BLaER1 treated with 17β-estradiol and CSF1 and Interleukin-3, amounts not matched to agents 10 nM and 100 nM (cell line): ENCODE measurements around the gene TACO1.

Experiments
- H3K27ac ChIP-seq, 11 experiments: shearing (Covaris generic); formaldehyde crosslinking; 2 replicates each; pipeline ENCODE4 v1.8.1; 2022
- H3K27me3 ChIP-seq, 11 experiments: shearing (Covaris generic); formaldehyde crosslinking; 2 replicates each; pipeline ENCODE4 v1.8.1; 2022
- H3K36me3 ChIP-seq, 11 experiments: shearing (Covaris generic); formaldehyde crosslinking; 2 replicates each; pipeline ENCODE4 v1.8.1; 2022
- H3K4me1 ChIP-seq, 10 experiments: shearing (Covaris generic); formaldehyde crosslinking; 2 replicates each; pipeline ENCODE4 v1.8.1; 2022
- H3K4me2 ChIP-seq, 11 experiments: shearing (Covaris generic); formaldehyde crosslinking; 2 replicates each; pipeline ENCODE4 v1.8.1; 2022
- H3K4me3 ChIP-seq, 10 experiments: shearing (Covaris generic); formaldehyde crosslinking; 2 replicates each; pipeline ENCODE4 v1.8.1; 2022
- H3K9ac ChIP-seq, 11 experiments: shearing (Covaris generic); formaldehyde crosslinking; 2 replicates each; pipeline ENCODE4 v1.8.1; 2022
- H3K9me3 ChIP-seq, 11 experiments: shearing (Covaris generic); formaldehyde crosslinking; replicated peaks in 1 of 11; 2 replicates each; pipeline ENCODE4 v1.8.1; 2022
- H4K20me1 ChIP-seq, 11 experiments: shearing (Covaris generic); formaldehyde crosslinking; 2 replicates each; pipeline ENCODE4 v1.8.1; 2022
- Cebpa-rat ChIP-seq, 11 experiments: shearing (Covaris generic); IDR thresholded peaks; 2 replicates each; pipeline ENCODE4 v1.8.1; 2022

Gene TACO1

DNA sequence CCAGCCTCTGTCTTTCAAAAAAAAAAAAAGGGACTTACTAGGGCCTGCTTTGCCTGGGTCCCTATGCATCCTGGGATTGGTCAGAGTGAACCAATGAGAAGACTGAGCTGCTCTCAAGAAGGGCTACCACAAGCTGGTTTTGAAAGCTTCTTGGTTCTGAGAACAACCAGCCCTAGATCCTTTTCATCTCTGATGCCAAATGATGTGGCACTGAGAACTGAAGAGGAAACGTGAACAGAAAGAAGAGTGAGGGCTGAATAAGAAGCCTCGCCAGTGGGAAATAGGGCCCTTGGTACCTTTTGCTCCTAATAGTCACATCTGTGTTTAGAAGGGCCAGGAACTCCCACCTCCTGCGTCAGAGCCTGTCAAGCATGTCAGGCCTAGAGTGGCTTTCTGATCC is 10.7 kb downstream of the TACO1 start:
- Histone ChIP-seq H3K4me1 (no peaks in the 10 kb centered on the region), H3K27me3 (no peaks in the 10 kb centered on the region), H4K20me1 (peaks cover 0 to 7% (median 0%) of the 10 kb centered on the region in 11 experiments; a peak in 3 of 22 replicates), H3K4me2 (no peak overlapping the region), H3K9ac (0 out of 22 replicates have a peak overlapping the region, but pooled peaks of 1 of the 11 experiments have one; percentile 12), H3K27ac (no peak overlapping the region), H3K36me3 (peaks cover 47 to 53% (median 49%) of the 10 kb centered on the region in 11 experiments), H3K9me3 (no peaks in the 10 kb centered on the region), H3K4me3 (no peak overlapping the region)
- no peak for TF ChIP-seq Cebpa-rat (IDR thresholded peaks at IDR 0.05)

DNA sequence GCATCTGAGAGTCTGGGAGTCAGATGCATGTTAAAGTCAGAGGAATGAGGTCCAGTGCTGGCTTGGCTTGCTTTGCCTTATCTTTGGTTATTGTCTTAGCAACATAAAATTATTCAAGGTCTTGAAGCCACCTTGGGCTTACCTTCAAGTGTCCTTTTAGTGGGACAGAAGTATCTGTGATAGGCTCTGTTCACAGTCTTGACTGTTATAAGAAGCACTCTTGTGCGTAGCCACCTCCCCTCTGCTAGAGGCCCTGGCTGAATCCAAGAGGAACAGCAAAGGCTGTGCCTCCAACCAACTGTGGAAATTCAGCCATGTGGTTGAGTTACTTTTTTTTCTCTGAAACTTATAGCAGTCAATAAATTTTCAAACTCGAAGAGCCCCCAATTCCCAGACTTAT is 13.0 kb downstream of the TACO1 start:
- Histone ChIP-seq H3K4me1 (no peaks in the 10 kb centered on the region), H3K9me3 (no peaks in the 10 kb centered on the region), H3K4me3 (no peak overlapping the region), H3K27ac (no peak overlapping the region), H3K9ac (peak overlapping the region in 1 of 11 experiments; percentile 9; a peak in 1 of 22 replicates), H3K27me3 (no peaks in the 10 kb centered on the region), H3K36me3 (peaks cover 24 to 30% (median 26%) of the 10 kb centered on the region in 11 experiments), H4K20me1 (peaks cover 0 to 1% (median 0%) of the 10 kb centered on the region in 11 experiments; a peak in 1 of 22 replicates), H3K4me2 (no peak overlapping the region)
- no peak for TF ChIP-seq Cebpa-rat (IDR thresholded peaks at IDR 0.05)

DNA sequence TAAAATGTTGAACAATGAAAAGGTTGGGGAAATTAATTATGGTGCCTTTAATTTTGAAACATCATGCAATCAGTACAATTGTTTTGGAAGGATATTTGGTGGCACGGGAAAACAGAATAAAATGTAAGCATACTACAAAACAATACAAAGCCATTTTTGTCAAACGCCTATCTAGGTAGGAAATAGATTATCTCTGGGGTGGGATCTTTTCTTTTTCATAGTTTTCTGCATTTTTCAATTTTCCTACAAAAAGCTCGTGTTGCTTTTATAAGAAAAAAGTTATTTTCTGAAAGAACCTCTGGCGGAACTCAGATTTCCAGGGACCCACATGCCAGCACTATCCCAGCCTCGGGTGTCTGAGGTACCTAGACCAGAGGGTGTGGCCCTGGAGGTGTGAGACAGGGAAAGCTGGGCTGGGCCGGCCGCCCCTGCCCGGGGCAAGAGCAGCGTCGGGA is 20.6 kb downstream of the TACO1 start:
- H4K20me1 ChIP-seq: peaks cover 29 to 39% (median 32%) of the 10 kb centered on the region in 11 experiments
- H3K9ac ChIP-seq: peak overlapping the region; percentile 73 to 89 (median 86)
- H3K27ac ChIP-seq: peak overlapping the region; percentile 57 to 89 (median 82)
- H3K4me2 ChIP-seq: peak overlapping the region; percentile 88 to 99 (median 94)
- peak overlapping the region; percentile 62 to 84 (median 68) for H3K4me3 ChIP-seq
- TF ChIP-seq Cebpa-rat (IDR thresholded peaks at IDR 0.05): no peak
- peaks cover 24 to 36% (median 34%) of the 10 kb centered on the region in 10 experiments for H3K4me1 ChIP-seq
- no peaks in the 10 kb centered on the region for H3K27me3 ChIP-seq
- no peaks in the 10 kb centered on the region for H3K9me3 ChIP-seq
- no peaks in the 10 kb centered on the region for H3K36me3 ChIP-seq

DNA sequence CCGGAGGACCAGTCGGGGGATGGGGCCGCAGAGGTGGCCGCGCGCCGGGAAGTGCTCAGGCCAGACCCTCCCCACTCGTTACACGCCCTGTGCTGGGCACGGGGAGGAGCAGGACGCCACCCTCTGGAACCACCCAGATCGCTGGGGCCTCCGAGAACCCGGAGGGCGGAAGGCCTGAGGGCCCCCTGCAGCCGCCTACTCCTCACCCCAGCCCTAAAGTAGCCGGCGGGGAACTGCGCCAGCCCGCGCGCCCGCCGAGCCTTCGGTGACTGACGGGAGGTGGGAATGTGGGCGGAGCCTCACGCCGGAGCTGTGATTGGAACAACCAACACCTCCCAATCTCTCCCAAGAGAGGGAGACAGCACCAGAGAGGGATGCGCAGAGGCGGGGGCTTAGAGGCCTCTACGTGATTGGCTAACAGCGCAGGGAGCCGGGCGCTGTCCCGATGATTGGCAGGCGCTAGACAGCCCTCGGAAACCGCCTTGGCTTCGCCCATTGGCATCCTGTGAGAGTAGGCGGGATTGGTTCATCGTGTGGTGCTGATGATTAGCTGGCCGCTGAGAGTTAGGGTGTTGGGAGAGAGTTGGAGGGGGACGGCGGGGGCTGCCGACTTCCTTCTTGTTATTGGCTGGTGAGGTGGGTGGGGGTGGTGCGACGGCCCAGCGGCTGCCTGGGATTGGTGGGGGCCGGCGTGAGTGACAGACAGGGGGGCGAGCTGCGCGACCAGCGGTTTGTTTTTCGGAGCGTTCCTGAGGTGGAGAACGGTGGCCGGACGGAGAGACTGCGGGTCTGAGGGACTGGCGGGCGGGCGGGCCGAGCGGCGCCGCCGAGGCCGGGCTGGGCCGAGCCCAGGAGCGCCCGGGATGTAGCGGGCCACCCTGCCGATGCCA is 21.2 kb downstream of the TACO1 start, which contains the start of gene MAP3K3:
TSS of gene MAP3K3 (plus strand) at position 734 of the 890 bp plus-strand sequence. CDS start 343 bp downstream, outside the sequence.
- Histone ChIP-seq H3K27me3 (no peaks in the 10 kb centered on the region), H3K27ac (peak within 1 kb of the TSS; percentile 78 to 95 (median 89)), H4K20me1 (peaks cover 35 to 46% (median 39%) of the 10 kb centered on the region in 11 experiments), H3K4me3 (peak within 1 kb of the TSS; percentile 84 to 99 (median 94)), H3K4me2 (peak within 1 kb of the TSS; percentile 90 to 99 (median 95)), H3K36me3 (no peaks in the 10 kb centered on the region), H3K9ac (peak within 1 kb of the TSS; percentile 89 to 97 (median 93)), H3K4me1 (peaks cover 30 to 42% (median 39%) of the 10 kb centered on the region in 10 experiments), H3K9me3 (no peaks in the 10 kb centered on the region)
- TF ChIP-seq Cebpa-rat (IDR thresholded peaks at IDR 0.05): no peak

DNA sequence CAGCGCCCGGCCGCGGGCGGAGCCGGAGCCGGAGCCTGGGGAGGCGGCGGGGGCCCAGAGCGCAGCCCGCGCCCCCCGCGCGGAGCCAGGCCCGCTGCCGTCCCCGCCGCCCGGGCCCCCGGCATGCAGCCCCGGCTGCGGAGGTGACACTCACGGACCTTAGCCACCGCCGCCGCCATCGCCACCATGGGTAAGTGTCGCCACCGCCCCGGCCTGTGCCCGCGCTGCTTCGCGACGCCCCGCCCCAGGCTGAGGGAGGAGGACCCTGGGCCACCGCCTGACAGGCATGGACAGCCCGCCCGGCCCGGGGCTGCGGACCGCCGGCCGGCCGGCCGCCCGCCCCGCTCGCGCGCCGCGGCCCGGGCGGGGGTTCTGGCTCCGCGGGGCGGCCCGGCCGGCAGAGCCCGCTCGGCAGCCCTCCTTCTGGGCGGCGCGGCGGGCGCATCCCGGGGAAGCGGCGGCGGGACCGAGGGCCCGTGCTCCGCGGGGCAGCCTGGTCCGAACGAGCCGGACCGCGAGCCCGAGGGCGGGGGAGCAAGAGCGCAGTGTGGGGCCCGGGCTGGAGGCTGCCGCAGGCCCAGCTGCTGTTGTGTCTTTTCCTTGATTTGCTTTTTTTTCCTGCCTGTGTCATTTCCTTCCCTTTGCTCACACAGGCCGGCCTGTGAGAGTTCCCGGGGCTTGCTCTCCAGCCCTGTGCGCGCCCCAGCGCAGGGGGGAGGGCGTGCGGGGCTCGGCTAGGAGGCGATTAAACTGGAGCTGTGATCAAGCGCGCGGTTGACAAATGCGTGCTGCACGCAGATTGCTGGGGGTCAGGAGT is 22.1 kb downstream of the TACO1 start:
- Histone ChIP-seq H4K20me1 (peaks cover 44 to 54% (median 47%) of the 10 kb centered on the region in 11 experiments), H3K9me3 (no peaks in the 10 kb centered on the region), H3K36me3 (no peaks in the 10 kb centered on the region), H3K4me3 (peak overlapping the region; percentile 84 to 99 (median 94)), H3K9ac (peak overlapping the region; percentile 89 to 97 (median 93)), H3K4me2 (peak overlapping the region; percentile 79 to 98 (median 90)), H3K27ac (peak overlapping the region; percentile 78 to 95 (median 89)), H3K4me1 (peaks cover 35 to 48% (median 44%) of the 10 kb centered on the region in 10 experiments), H3K27me3 (no peaks in the 10 kb centered on the region)
- TF ChIP-seq Cebpa-rat (IDR thresholded peaks at IDR 0.05): no peak

DNA sequence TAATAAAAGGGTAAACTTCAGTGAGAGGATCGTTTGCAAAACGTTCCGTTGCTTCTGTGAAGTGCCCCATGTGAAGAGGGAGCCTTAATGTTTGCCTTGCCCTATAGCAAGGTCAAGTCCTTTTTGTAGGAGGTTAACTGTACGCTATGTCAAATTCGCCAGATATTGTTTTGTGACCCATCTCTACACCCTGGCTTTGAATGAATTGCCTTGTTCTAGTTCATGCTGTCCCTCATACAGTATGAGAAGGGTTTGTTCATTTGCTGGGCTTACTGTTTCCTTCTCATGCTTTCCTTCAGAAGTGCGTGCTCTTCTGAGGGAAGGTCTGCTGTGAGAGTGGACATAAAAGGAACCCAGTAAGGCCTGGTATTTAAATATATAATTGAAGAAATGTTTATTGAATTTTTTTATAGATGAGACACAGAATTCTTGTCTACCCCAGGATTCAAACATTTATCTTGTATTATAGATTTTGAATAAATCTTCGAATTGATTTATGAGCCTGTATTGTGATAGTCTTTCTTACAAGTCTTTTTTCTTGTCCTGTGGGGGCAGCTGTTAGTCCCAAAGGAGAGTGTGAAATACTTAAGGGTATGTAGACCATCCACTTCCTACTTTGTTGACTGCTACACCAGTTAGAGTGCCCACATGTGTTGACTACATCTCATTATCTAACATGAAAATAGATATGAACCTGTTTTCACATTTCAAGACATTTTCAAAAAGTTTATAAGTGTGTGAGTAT is 23.3 kb downstream of the TACO1 start:
- TF ChIP-seq Cebpa-rat (IDR thresholded peaks at IDR 0.05): no peak

DNA sequence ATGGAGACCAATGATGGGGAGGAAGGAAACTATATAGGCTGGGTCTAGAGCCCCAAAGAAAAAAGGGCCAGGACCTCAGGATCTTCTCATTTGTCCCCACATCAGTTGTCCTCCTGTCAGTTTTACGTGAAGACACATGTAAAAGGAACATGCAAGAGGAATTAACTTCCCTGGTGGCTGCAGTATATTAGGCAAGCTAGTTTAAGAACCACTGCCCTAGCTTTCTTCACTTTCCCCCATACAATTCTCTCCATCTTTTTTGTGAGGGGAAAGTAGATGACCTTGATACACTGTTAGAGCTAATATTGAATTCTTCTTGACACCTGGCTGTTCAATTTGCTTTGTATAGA is 23.8 kb downstream of the TACO1 start:
- Histone ChIP-seq H3K36me3 (peaks cover 0 to 14% (median 10%) of the 10 kb centered on the region in 11 experiments; a peak in 11 of 22 replicates), H3K4me1 (peaks cover 40 to 60% (median 51%) of the 10 kb centered on the region in 10 experiments), H3K27ac (0 out of 22 replicates have a peak overlapping the region, but pooled peaks of 1 of the 11 experiments have one; percentile 3), H3K4me3 (peak overlapping the region in 7 of 10 experiments; percentile 84 to 98 (median 93); a peak in 8 of 20 replicates), H3K9ac (peak overlapping the region in 7 of 11 experiments; percentile 92 to 97 (median 93); a peak in 7 of 22 replicates), H3K27me3 (no peaks in the 10 kb centered on the region), H3K9me3 (no peaks in the 10 kb centered on the region), H4K20me1 (peaks cover 54 to 67% (median 62%) of the 10 kb centered on the region in 11 experiments), H3K4me2 (peak overlapping the region; percentile 79 to 98 (median 90))
- no peak for TF ChIP-seq Cebpa-rat (IDR thresholded peaks at IDR 0.05)

More for the DNA sequence above, 23.3 kb downstream of the TACO1 start:
- peaks cover 50 to 61% (median 56%) of the 10 kb centered on the region in 11 experiments for H4K20me1 ChIP-seq
- H3K9me3 ChIP-seq: no peaks in the 10 kb centered on the region
- H3K36me3 ChIP-seq: peaks cover 0 to 9% (median 7%) of the 10 kb centered on the region in 11 experiments; a peak in 11 of 22 replicates
- H3K9ac ChIP-seq: peak overlapping the region; percentile 89 to 97 (median 93)
- peaks cover 36 to 55% (median 46%) of the 10 kb centered on the region in 10 experiments for H3K4me1 ChIP-seq
- H3K4me3 ChIP-seq: peak overlapping the region; percentile 84 to 99 (median 94)
- H3K27ac ChIP-seq: peak overlapping the region in 8 of 11 experiments; percentile 83 to 95 (median 90); a peak in 15 of 22 replicates
- no peaks in the 10 kb centered on the region for H3K27me3 ChIP-seq
- H3K4me2 ChIP-seq: peak overlapping the region; percentile 79 to 98 (median 90)
